OCI-LY3 (cell line): ENCODE measurements around the gene INTS1.

Experiments used
- H2AFZ ChIP-seq: fragments of 200-600, 300-600 bp; shearing (Covaris generic); 2 replicates; pipeline ENCODE4 v1.6.0; 2014; ENCODE audit warnings: antibody characterized with exemption, low read depth, low read length
- H3K27ac ChIP-seq: fragments of 200-600, 300-600 bp; sonication (generic); 2 replicates; pipeline ENCODE4 v1.5.1; 2014; ENCODE audit warnings: mild to moderate bottlenecking, low read length, moderate library complexity, mixed read lengths
- H3K27me3 ChIP-seq: fragments of 200-600, 300-600 bp; sonication (generic); 2 replicates; pipeline ENCODE4 v1.6.1; 2014; ENCODE audit warnings: low read depth, low read length, mixed read lengths
- H3K36me3 ChIP-seq: fragments of 200-600, 300-600 bp; sonication (generic); replicated peaks from 2 replicates; pipeline ENCODE3; 2014; ENCODE audit warnings: low read depth, low read length, mixed read lengths
- H3K4me1 ChIP-seq: fragments of 300-600, 200-600 bp; sonication (generic); 2 replicates; pipeline ENCODE4 v1.6.1; 2014; ENCODE audit warnings: low read length, mixed read lengths
- H3K4me2 ChIP-seq: fragments of 200-600, 300-600 bp; sonication (generic); 2 replicates; pipeline ENCODE4 v1.6.1; 2014; ENCODE audit warnings: low read length, mixed read lengths
- H3K4me3 ChIP-seq: fragments of 300-600, 200-600 bp; sonication (generic); 2 replicates; pipeline ENCODE4 v1.5.1; 2014; ENCODE audit warnings: antibody characterized with exemption, mild to moderate bottlenecking, low read length, moderate library complexity
- H3K79me2 ChIP-seq: fragments of 300-600, 200-600 bp; shearing (Covaris generic); 2 replicates; pipeline ENCODE4 v1.6.1; 2014; ENCODE audit warnings: mild to moderate bottlenecking, low read length, mixed read lengths
- H3K9ac ChIP-seq: fragments of 300-600, 200-600 bp; shearing (Covaris generic); 2 replicates; pipeline ENCODE4 v1.6.0; 2014; ENCODE audit warnings: mild to moderate bottlenecking, low read length, moderate library complexity
- H3K9me3 ChIP-seq: fragments of 200-600, 300-600 bp; shearing (Covaris generic); 2 replicates; pipeline ENCODE4 v1.6.1; 2014; ENCODE audit warnings: low read length, mixed read lengths; ENCODE audit not compliant: insufficient read depth
- H4K20me1 ChIP-seq: fragments of 200-600, 300-600 bp; sonication (generic); 2 replicates; pipeline ENCODE4 v1.6.1; 2016; ENCODE audit warnings: low read length, mixed read lengths; ENCODE audit not compliant: insufficient read depth
- EZH2phosphoT487 ChIP-seq: fragments of 200-600 bp; shearing (Covaris generic); IDR thresholded peaks from 2 replicates; pipeline ENCODE4 v1.6.1; 2018; ENCODE audit warnings: antibody characterized with exemption, mixed run types, low read depth
- TF ChIP-seq, protein P1 (sequence below): fragments of 200-600, 300-600 bp; sonication (generic); IDR thresholded peaks from 2 replicates; pipeline ENCODE4 v1.5.1; 2014; ENCODE audit warnings: antibody characterized with exemption, low read length, low read depth

Gene INTS1

DNA sequence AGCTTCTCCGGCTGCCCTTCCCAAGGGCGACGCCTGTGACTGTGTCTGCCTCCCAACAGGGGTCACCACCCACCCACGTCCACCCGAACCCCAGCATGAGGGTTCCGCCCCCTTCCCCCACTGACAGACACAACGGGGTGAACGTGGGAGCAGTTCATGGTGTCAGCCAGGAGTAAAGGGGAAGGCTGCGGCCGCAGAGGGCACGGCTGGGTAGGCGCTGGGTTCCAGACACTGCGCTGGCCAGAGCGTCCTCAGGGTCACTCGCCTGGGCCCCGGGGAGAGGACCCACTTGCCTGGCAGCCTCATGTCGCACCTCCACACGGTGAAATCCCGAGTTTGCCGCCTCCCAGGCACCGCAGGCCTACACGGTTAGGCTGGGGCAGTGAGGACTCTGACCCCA lies 21.1 kb downstream of the INTS1 start:
- Histone ChIP-seq H3K4me2 (no peak overlapping the region), H3K36me3 (no peaks in the 10 kb centered on the region), H3K9ac (no peak overlapping the region), H4K20me1 (no peaks in the 10 kb centered on the region), H3K9me3 (no peaks in the 10 kb centered on the region), H3K4me1 (no peaks in the 10 kb centered on the region), H3K79me2 (no peaks in the 10 kb centered on the region), H2AFZ (no peak overlapping the region), H3K4me3 (no peak overlapping the region), H3K27ac (no peak overlapping the region), H3K27me3 (no peaks in the 10 kb centered on the region)
- TF ChIP-seq, protein P1, sequence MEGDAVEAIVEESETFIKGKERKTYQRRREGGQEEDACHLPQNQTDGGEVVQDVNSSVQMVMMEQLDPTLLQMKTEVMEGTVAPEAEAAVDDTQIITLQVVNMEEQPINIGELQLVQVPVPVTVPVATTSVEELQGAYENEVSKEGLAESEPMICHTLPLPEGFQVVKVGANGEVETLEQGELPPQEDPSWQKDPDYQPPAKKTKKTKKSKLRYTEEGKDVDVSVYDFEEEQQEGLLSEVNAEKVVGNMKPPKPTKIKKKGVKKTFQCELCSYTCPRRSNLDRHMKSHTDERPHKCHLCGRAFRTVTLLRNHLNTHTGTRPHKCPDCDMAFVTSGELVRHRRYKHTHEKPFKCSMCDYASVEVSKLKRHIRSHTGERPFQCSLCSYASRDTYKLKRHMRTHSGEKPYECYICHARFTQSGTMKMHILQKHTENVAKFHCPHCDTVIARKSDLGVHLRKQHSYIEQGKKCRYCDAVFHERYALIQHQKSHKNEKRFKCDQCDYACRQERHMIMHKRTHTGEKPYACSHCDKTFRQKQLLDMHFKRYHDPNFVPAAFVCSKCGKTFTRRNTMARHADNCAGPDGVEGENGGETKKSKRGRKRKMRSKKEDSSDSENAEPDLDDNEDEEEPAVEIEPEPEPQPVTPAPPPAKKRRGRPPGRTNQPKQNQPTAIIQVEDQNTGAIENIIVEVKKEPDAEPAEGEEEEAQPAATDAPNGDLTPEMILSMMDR, result no peak
- no peak for TF ChIP-seq EZH2phosphoT487

DNA sequence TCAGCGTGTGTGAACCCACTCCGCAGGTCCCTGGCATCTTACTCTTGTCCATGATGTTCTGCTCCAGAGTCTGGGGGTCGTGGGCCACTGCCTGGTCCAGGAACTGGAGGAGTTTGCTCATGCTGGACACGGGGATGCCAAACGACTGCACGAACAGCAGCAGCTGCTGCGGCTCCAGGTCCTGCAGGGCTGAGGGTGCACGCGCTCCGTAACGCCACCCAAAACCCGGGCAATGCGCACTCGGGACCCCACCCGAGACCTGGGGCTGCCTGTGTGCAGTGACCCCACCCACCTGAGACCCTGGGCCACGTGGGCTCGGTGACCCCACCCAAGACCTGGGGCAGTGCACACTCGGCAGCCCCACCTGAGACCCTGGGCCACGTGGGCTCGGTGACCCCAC lies 22.9 kb downstream of the INTS1 start:
- H3K27ac ChIP-seq, result no peak overlapping the region
- no peaks in the 10 kb centered on the region for H4K20me1 ChIP-seq
- H3K4me2 ChIP-seq, result no peak overlapping the region
- no peaks in the 10 kb centered on the region for H3K36me3 ChIP-seq
- no peak overlapping the region for H2AFZ ChIP-seq
- TF ChIP-seq, protein P1, result no peak
- TF ChIP-seq EZH2phosphoT487, result no peak
- H3K4me3 ChIP-seq, result no peak overlapping the region
- H3K4me1 ChIP-seq, result no peaks in the 10 kb centered on the region
- no peaks in the 10 kb centered on the region for H3K27me3 ChIP-seq
- no peaks in the 10 kb centered on the region for H3K9me3 ChIP-seq
- no peaks in the 10 kb centered on the region for H3K79me2 ChIP-seq
- H3K9ac ChIP-seq, result no peak overlapping the region

DNA sequence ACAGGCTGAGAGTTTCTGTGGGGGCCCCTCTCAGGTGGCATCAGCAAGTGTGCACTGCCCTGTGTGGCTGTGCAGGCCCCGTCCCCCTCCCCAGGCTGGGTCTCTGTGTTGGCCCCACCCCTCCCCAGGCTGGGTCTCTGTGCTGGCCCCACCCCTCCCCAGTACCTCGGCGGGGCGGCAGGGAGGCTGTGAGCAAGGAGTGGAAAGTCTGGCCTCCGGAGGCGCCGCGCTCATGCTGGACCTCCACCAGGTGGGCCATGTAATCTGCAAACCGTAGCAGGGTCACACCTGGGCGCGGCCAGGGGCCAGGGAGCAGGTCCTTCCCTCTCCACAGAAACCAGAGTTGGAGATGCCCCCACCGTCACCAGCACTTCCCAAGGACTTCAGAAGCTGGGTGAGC lies 23.5 kb downstream of the INTS1 start:
- Histone ChIP-seq H3K36me3 (no peaks in the 10 kb centered on the region), H3K27ac (no peak overlapping the region), H3K9ac (no peak overlapping the region), H2AFZ (no peak overlapping the region), H3K4me1 (no peaks in the 10 kb centered on the region), H3K27me3 (no peaks in the 10 kb centered on the region), H3K4me2 (no peak overlapping the region), H3K79me2 (no peaks in the 10 kb centered on the region), H3K4me3 (no peak overlapping the region), H3K9me3 (no peaks in the 10 kb centered on the region), H4K20me1 (no peaks in the 10 kb centered on the region)
- TF ChIP-seq, protein P1, result no peak
- TF ChIP-seq EZH2phosphoT487, result no peak

DNA sequence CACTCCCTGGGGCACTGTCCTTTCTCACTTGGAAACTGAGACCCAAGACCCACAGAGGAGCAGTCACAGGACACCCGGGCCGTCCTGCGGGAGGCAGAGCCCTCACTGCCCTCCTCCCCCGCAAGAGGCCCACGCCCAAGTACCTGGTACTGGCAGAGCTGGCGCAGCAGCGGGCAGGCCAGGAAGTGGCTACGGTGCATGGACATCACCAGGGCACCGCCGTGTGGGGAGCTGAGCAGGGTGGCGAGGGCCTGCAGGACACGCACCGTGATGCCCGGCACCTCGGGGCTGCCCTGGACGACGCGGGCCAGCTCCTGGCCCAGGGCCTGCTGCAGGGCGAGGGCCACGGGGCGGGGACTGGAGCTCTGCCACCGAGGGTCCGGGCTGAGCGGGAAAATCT lies 24.9 kb downstream of the INTS1 start:
- Histone ChIP-seq H3K27ac (no peak overlapping the region), H3K4me2 (no peak overlapping the region), H3K9ac (no peak overlapping the region), H3K4me1 (no peaks in the 10 kb centered on the region), H4K20me1 (no peaks in the 10 kb centered on the region), H2AFZ (no peak overlapping the region), H3K4me3 (no peak overlapping the region), H3K36me3 (no peaks in the 10 kb centered on the region), H3K27me3 (no peaks in the 10 kb centered on the region), H3K79me2 (no peaks in the 10 kb centered on the region), H3K9me3 (no peaks in the 10 kb centered on the region)
- TF ChIP-seq, protein P1, result no peak
- TF ChIP-seq EZH2phosphoT487, result no peak
